MM.1S (cell line): ENCODE results near the gene ASCC2.

Experiments used
- EZH2phosphoT487 ChIP-seq: fragments of 300-600 bp; sonication (generic); IDR thresholded peaks from 2 replicates; pipeline ENCODE4 v1.6.1; 2018; ENCODE audit warnings: antibody characterized with exemption, low read length
- TF ChIP-seq, protein P1 (sequence below): fragments of 300-600 bp; sonication (generic); IDR thresholded peaks from 2 replicates; pipeline ENCODE4 v1.5.1; 2016; ENCODE audit warnings: antibody characterized with exemption, low read length, mixed read lengths

DNA sequence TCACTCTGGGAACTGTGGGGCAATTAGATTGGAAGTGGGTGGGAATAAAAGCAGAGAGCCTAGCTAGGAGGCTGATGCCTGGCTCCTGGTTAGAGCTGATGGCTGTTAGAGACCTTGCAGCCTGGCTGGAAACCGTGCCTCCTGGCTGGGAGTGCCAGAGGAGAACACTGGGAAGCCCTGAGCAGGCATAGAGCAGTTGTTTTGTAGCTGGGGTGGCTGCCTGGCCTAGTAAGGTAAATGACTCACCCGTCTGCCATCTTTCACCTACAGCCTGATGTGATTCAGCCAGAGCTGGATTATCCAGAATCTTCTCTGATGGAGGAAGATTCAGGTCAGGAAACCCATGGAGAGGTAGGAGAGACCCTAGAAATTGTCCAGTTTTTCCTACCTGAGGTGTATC lies 64.8 kb downstream of the ASCC2 start:
- TF ChIP-seq, protein P1, sequence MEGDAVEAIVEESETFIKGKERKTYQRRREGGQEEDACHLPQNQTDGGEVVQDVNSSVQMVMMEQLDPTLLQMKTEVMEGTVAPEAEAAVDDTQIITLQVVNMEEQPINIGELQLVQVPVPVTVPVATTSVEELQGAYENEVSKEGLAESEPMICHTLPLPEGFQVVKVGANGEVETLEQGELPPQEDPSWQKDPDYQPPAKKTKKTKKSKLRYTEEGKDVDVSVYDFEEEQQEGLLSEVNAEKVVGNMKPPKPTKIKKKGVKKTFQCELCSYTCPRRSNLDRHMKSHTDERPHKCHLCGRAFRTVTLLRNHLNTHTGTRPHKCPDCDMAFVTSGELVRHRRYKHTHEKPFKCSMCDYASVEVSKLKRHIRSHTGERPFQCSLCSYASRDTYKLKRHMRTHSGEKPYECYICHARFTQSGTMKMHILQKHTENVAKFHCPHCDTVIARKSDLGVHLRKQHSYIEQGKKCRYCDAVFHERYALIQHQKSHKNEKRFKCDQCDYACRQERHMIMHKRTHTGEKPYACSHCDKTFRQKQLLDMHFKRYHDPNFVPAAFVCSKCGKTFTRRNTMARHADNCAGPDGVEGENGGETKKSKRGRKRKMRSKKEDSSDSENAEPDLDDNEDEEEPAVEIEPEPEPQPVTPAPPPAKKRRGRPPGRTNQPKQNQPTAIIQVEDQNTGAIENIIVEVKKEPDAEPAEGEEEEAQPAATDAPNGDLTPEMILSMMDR, result no peak
- TF ChIP-seq EZH2phosphoT487, result no peak
